T-cell (primary cell): ENCODE measurements around the gene SLC25A42. TPM values are rescaled to one million over a fixed set of nuclear protein-coding genes. Genes with fewer than 3 reads are reported as not detected.

Experiments
- ATAC-seq, 4 experiments: fragments of 200-7000 bp in 3 of 4; fragments of 150-1000 bp in 1 of 4; cut with Tn5 transposase; replicated peaks in 1 of 4; 1 replicate in 3 of 4; 2 replicates in 1 of 4; pipeline ENCODE4 v1.10.0; 2021; ENCODE audit warnings: moderate library complexity in 3 of 4, mild to moderate bottlenecking in 2 of 4, moderate number of reproducible peaks in 1 of 4
- CTCF ChIA-PET, 2 donors: fragments of 300-600 bp; sonication (Branson Sonifier 250); formaldehyde crosslinking; loops; one replicate each; lab custom pipeline; 2022; ENCODE audit warnings: antibody characterized with exemption in 2 of 2; lab: Charles Lee
- POLR2A ChIA-PET, 2 donors: fragments of 300-600 bp; sonication (Branson Sonifier 250); formaldehyde crosslinking; loops; one replicate each; lab custom pipeline; 2022; ENCODE audit warnings: antibody characterized with exemption in 2 of 2; lab: Charles Lee
- DNase-seq, 35 experiments: peaks; one replicate each; pipeline versions ENCODE4 v3.0.0 to v3.0.0-alpha.2; 2013 to 2023
- H3K27ac ChIP-seq: one replicate; pipeline ENCODE4 v1.5.1; 2013; ENCODE audit warnings: low read length
- H3K27me3 ChIP-seq, 2 experiments: replicated peaks in 1 of 2; 1 replicate in 1 of 2; 2 replicates in 1 of 2; pipeline versions ENCODE4 v1.6.1 to v1.7.0; 2013; ENCODE audit warnings: low read length in 1 of 2, mixed read lengths in 1 of 2; ENCODE audit not compliant: control insufficient read depth in 2 of 2, insufficient read depth in 2 of 2; ENCODE audit errors: extremely low read depth in 1 of 2
- H3K36me3 ChIP-seq, 2 donors: 1 replicate in 1 of 2; 2 replicates in 1 of 2; pipeline versions ENCODE4 v1.6.1 to v1.7.0; 2013; ENCODE audit warnings: low read length in 1 of 2; ENCODE audit not compliant: control insufficient read depth in 2 of 2, insufficient read depth in 1 of 2; ENCODE audit errors: extremely low read depth in 1 of 2
- H3K4me1 ChIP-seq, 2 experiments: 1 replicate in 1 of 2; 2 replicates in 1 of 2; pipeline versions ENCODE4 v1.6.1 to v1.7.0; 2013; ENCODE audit warnings: low read length in 2 of 2, mixed read lengths in 1 of 2; ENCODE audit not compliant: insufficient read depth in 2 of 2, control insufficient read depth in 1 of 2; ENCODE audit errors: extremely low read depth in 1 of 2
- H3K4me3 ChIP-seq, 2 donors: 1 replicate in 1 of 2; 2 replicates in 1 of 2; pipeline versions ENCODE4 v1.5.1 to v1.7.0; 2013; ENCODE audit warnings: mild to moderate bottlenecking in 2 of 2, low read length in 1 of 2, moderate library complexity in 1 of 2; ENCODE audit not compliant: control insufficient read depth in 1 of 2; ENCODE audit errors: extremely low read depth in 1 of 2
- H3K9me3 ChIP-seq: 2 replicates; pipeline ENCODE4 v1.7.0; 2013
- H3K27ac Mint-ChIP-seq, 2 donors: one replicate each; pipeline ENCODE4 v1.8.0; 2020 to 2021; ENCODE audit warnings: mild to moderate bottlenecking in 2 of 2, mixed read lengths in 2 of 2
- H3K27me3 Mint-ChIP-seq, 2 donors: one replicate each; pipeline ENCODE4 v1.8.0; 2021 to 2022; ENCODE audit warnings: mixed read lengths in 2 of 2
- H3K36me3 Mint-ChIP-seq: one replicate; pipeline ENCODE4 v1.8.0; 2021; ENCODE audit warnings: mixed read lengths
- H3K4me1 Mint-ChIP-seq, 3 donors: one replicate each; pipeline ENCODE4 v1.8.0; 2020 to 2022; ENCODE audit warnings: mixed read lengths in 3 of 3, mild to moderate bottlenecking in 1 of 3
- H3K4me3 Mint-ChIP-seq, 3 donors: one replicate each; pipeline ENCODE4 v1.8.0; 2020 to 2022; ENCODE audit warnings: mild to moderate bottlenecking in 3 of 3, mixed read lengths in 3 of 3, moderate library complexity in 3 of 3
- H3K9me3 Mint-ChIP-seq, 3 donors: one replicate each; pipeline ENCODE4 v1.8.0; 2020 to 2022; ENCODE audit warnings: mixed read lengths in 3 of 3
- WGBS: methylation state at CpG from one replicate; pipeline ENCODE4 v1.1.5; 2013; ENCODE audit warnings: missing lambda C conversion rate; ENCODE audit not compliant: insufficient coverage; 5-methylcytosine and 5-hydroxymethylcytosine counted together
- total RNA-seq, 35 experiments: library from RNA in 6 of 35; stranded (reverse) in 6 of 35; fragments of 120-200 nt in 1 of 35; gene quantifications; one replicate each; pipeline versions ENCODE4 v1.2.1 to v1.2.4 and lab custom pipeline; 2013 to 2026

SLC25A42 gene
- total RNA-seq, 5 donors from 2014 or later (not counting 1 experiment from before 2014, with no cell fraction given), result 24.9 to 35.0 (median 30.5) TPM

GRCh38 chr19:19071897-19072296 is 8.1 kb downstream of the SLC25A42 start:
- CTCF ChIA-PET, result no interaction called here

GRCh38 chr19:19074196-19074882 is 10.5 kb downstream of the SLC25A42 start:
- CTCF ChIA-PET, result no interaction called here
- H3K9me3 ChIP-seq, result no peaks in the 10 kb centered on the region
- no peaks in the 10 kb centered on the region for H3K27me3 Mint-ChIP-seq
- DNase-seq (no peak), ATAC-seq (no peak)
- H3K4me1 ChIP-seq, result peaks cover 0 to 5% of the 10 kb centered on the region in 2 experiments
- H3K4me1 Mint-ChIP-seq, result peaks cover 30 to 45% (median 31%) of the 10 kb centered on the region in 3 donors
- no peaks in the 10 kb centered on the region for H3K9me3 Mint-ChIP-seq
- POLR2A ChIA-PET, result interaction anchor here (0.6 to 0.7 kb wide), 3 partner anchors 156 to 1950 kb away, joined by 5 to 9 read pairs (median 5); no protein-coding TSS in a partner anchor
- H3K4me3 Mint-ChIP-seq, result no peak overlapping the region
- no peak overlapping the region for H3K27ac Mint-ChIP-seq
- peaks cover 24% of the 10 kb centered on the region for H3K36me3 Mint-ChIP-seq
- peaks cover 5 to 19% of the 10 kb centered on the region in 2 donors for H3K36me3 ChIP-seq
- no peak overlapping the region for H3K27ac ChIP-seq
- no peaks in the 10 kb centered on the region for H3K27me3 ChIP-seq
- 88% methylated on average over 7 of the region's 13 CpGs for WGBS
- H3K4me3 ChIP-seq, result no peak overlapping the region

More at GRCh38 chr19:19071897-19072296, 8.1 kb downstream of the SLC25A42 start:
- Histone ChIP-seq H3K27me3 (no peaks in the 10 kb centered on the region), H3K27ac (no peak overlapping the region), H3K9me3 (no peaks in the 10 kb centered on the region), H3K4me1 (peaks cover 2 to 28% of the 10 kb centered on the region in 2 experiments), H3K36me3 (peaks cover 3 to 15% of the 10 kb centered on the region in 2 donors), H3K4me3 (no peak overlapping the region)
- H3K36me3 Mint-ChIP-seq, result peaks cover 21% of the 10 kb centered on the region
- no peak for ATAC-seq
- POLR2A ChIA-PET, result no interaction called here
- H3K9me3 Mint-ChIP-seq, result no peaks in the 10 kb centered on the region
- 98% methylated on average over 6 of the region's 8 CpGs for WGBS
- peaks cover 41 to 54% (median 45%) of the 10 kb centered on the region in 3 donors for H3K4me1 Mint-ChIP-seq
- DNase-seq, result no peak
- H3K27me3 Mint-ChIP-seq, result no peaks in the 10 kb centered on the region
- no peak overlapping the region for H3K4me3 Mint-ChIP-seq
- H3K27ac Mint-ChIP-seq, result no peak overlapping the region

- H3K4me1 Mint-ChIP-seq, result peaks cover 24 to 46% (median 27%) of the 10 kb centered on the region in 3 donors
- DNase-seq, result no peak
- H3K9me3 Mint-ChIP-seq, result no peaks in the 10 kb centered on the region
- H3K4me3 Mint-ChIP-seq, result no peak overlapping the region
- no peaks in the 10 kb centered on the region for H3K4me1 ChIP-seq
- H3K36me3 Mint-ChIP-seq, result peaks cover 24% of the 10 kb centered on the region
- CTCF ChIA-PET, result no interaction called here
- H3K36me3 ChIP-seq, result peaks cover 5 to 19% of the 10 kb centered on the region in 2 donors
- no peak overlapping the region for H3K27ac ChIP-seq
- 95% methylated on average over 4 of the region's 8 CpGs for WGBS
- no peaks in the 10 kb centered on the region for H3K27me3 Mint-ChIP-seq
- no peak overlapping the region for H3K27ac Mint-ChIP-seq
- no peaks in the 10 kb centered on the region for H3K9me3 ChIP-seq
- H3K4me3 ChIP-seq, result no peak overlapping the region
- ATAC-seq, result no peak
- no peaks in the 10 kb centered on the region for H3K27me3 ChIP-seq
- POLR2A ChIA-PET, result no interaction called here
Measured at GRCh38 chr19:19075126-19075525, 11.3 kb downstream of the SLC25A42 start.

GRCh38 chr19:19076476-19076875 is 12.7 kb downstream of the SLC25A42 start:
- H3K4me1 ChIP-seq, result no peaks in the 10 kb centered on the region
- no peak overlapping the region for H3K27ac Mint-ChIP-seq
- peaks cover 5 to 19% of the 10 kb centered on the region in 2 donors for H3K36me3 ChIP-seq
- WGBS, result no CpG with 5 or more reads among the region's 1 CpG
- no peaks in the 10 kb centered on the region for H3K27me3 ChIP-seq
- ChIA-PET POLR2A (no interaction called here), CTCF (interaction anchor here in 1 of 2 donors (0.6 kb wide), 1 partner anchor 39 kb away, joined by 4 read pairs; no protein-coding TSS in a partner anchor)
- H3K36me3 Mint-ChIP-seq, result peaks cover 20% of the 10 kb centered on the region
- no peaks in the 10 kb centered on the region for H3K27me3 Mint-ChIP-seq
- H3K27ac ChIP-seq, result no peak overlapping the region
- peaks cover 24 to 41% (median 26%) of the 10 kb centered on the region in 3 donors for H3K4me1 Mint-ChIP-seq
- H3K9me3 Mint-ChIP-seq, result no peaks in the 10 kb centered on the region
- no peaks in the 10 kb centered on the region for H3K9me3 ChIP-seq
- no peak overlapping the region for H3K4me3 Mint-ChIP-seq
- ATAC-seq, result no peak
- DNase-seq, result no peak
- no peak overlapping the region for H3K4me3 ChIP-seq

GRCh38 chr19:19077103-19077502 is 13.3 kb downstream of the SLC25A42 start:
- Mint-ChIP-seq H3K27ac (no peak overlapping the region), H3K4me1 (peaks cover 25 to 43% (median 27%) of the 10 kb centered on the region in 3 donors), H3K9me3 (no peaks in the 10 kb centered on the region), H3K27me3 (no peaks in the 10 kb centered on the region), H3K4me3 (no peak overlapping the region), H3K36me3 (peaks cover 26% of the 10 kb centered on the region)
- Histone ChIP-seq H3K36me3 (peaks cover 9 to 19% of the 10 kb centered on the region in 2 donors), H3K9me3 (no peaks in the 10 kb centered on the region), H3K4me3 (no peak overlapping the region), H3K27me3 (no peaks in the 10 kb centered on the region), H3K27ac (no peak overlapping the region), H3K4me1 (no peaks in the 10 kb centered on the region)
- DNase-seq, result no peak
- ChIA-PET CTCF (no interaction called here), POLR2A (interaction anchor here in 1 of 2 donors (0.7 kb wide), 1 partner anchor 194 kb away, joined by 3 read pairs; no protein-coding TSS in a partner anchor)
- 100% methylated on average over 1 of the region's 7 CpGs for WGBS
- no peak for ATAC-seq

- H3K27ac Mint-ChIP-seq, result no peak overlapping the region
- H3K4me1 Mint-ChIP-seq, result peaks cover 21 to 33% (median 25%) of the 10 kb centered on the region in 3 donors
- H3K9me3 Mint-ChIP-seq, result no peaks in the 10 kb centered on the region
- POLR2A ChIA-PET, result no interaction called here
- CTCF ChIA-PET, result interaction anchor here (0.6 kb wide), 2 partner anchors 29 to 136 kb away, joined by 3 to 4 read pairs; no protein-coding TSS in a partner anchor
- Histone ChIP-seq H3K4me3 (no peak overlapping the region), H3K4me1 (no peaks in the 10 kb centered on the region), H3K9me3 (no peaks in the 10 kb centered on the region), H3K27me3 (no peaks in the 10 kb centered on the region), H3K27ac (no peak overlapping the region), H3K36me3 (peaks cover 9 to 19% of the 10 kb centered on the region in 2 donors)
- no CpG with 5 or more reads among the region's 6 CpGs for WGBS
- no peak for ATAC-seq
- peaks cover 31% of the 10 kb centered on the region for H3K36me3 Mint-ChIP-seq
- no peak overlapping the region for H3K4me3 Mint-ChIP-seq
- no peaks in the 10 kb centered on the region for H3K27me3 Mint-ChIP-seq
- no peak for DNase-seq
Measured at GRCh38 chr19:19078801-19079200, 15.0 kb downstream of the SLC25A42 start.
